Ammon's horn (tissue), 1 donor: ENCODE results near the gene KCNIP3.

ENCODE experiments used
- DNase-seq: peaks from one replicate; pipeline ENCODE4 v3.0.0-alpha.2; 2016; ENCODE audit warnings: low spot score

KCNIP3 gene

GRCh38 chr2:95328358-95329125 lies 31.4 kb downstream of the KCNIP3 start:
- no peak for DNase-seq

- no peak for DNase-seq
Measured at GRCh38 chr2:95329401-95329800, 32.3 kb downstream of the KCNIP3 start.

GRCh38 chr2:95329891-95330793 lies 33.0 kb downstream of the KCNIP3 start:
- DNase-seq: peak; percentile 76

GRCh38 chr2:95330794-95331338 lies 33.7 kb downstream of the KCNIP3 start:
- no peak for DNase-seq

- no peak for DNase-seq
Measured at GRCh38 chr2:95331606-95332005, 34.5 kb downstream of the KCNIP3 start.

- DNase-seq: no peak
Measured at GRCh38 chr2:95332036-95332435, 34.9 kb downstream of the KCNIP3 start.

GRCh38 chr2:95333056-95333455 lies 35.9 kb downstream of the KCNIP3 start:
- no peak for DNase-seq

- no peak for DNase-seq
Measured at GRCh38 chr2:95333888-95334338, 36.8 kb downstream of the KCNIP3 start.

GRCh38 chr2:95334916-95335641 lies 37.9 kb downstream of the KCNIP3 start:
- DNase-seq: no peak

GRCh38 chr2:95336406-95336805 lies 39.3 kb downstream of the KCNIP3 start:
- DNase-seq: no peak

- DNase-seq: no peak
Measured at GRCh38 chr2:95337829-95338228, 40.7 kb downstream of the KCNIP3 start.

- no peak for DNase-seq
Measured at GRCh38 chr2:95342556-95343320, 45.6 kb downstream of the KCNIP3 start.

GRCh38 chr2:95343429-95344214 lies 46.5 kb downstream of the KCNIP3 start:
- DNase-seq: no peak

- DNase-seq: no peak
Measured at GRCh38 chr2:95344215-95344583, 47.1 kb downstream of the KCNIP3 start.

GRCh38 chr2:95344656-95345055 lies 47.5 kb downstream of the KCNIP3 start:
- no peak for DNase-seq

- DNase-seq: no peak
Measured at GRCh38 chr2:95345081-95345562, 48.0 kb downstream of the KCNIP3 start.

GRCh38 chr2:95345563-95346230 lies 48.5 kb downstream of the KCNIP3 start:
- DNase-seq: peak; percentile 83

- peak; percentile 19 for DNase-seq
Measured at GRCh38 chr2:95346231-95346737, 49.1 kb downstream of the KCNIP3 start.
